Esophagus squamous epithelium (tissue), 4 donors: ENCODE data around the gene ITLN1.
"Not testable (repeated sequence)": the region's sequence is repeated elsewhere in the genome, so short reads cannot be mapped to it uniquely, and the experiment has no call there.

Source experiments
- CTCF ChIP-seq, 6 experiments: fragments of 450-650 bp in 4 of 6; fragments of 200-600 bp in 2 of 6; sonication (generic) in 2 of 6; IDR thresholded peaks; one replicate each; pipeline ENCODE4 v1.5.1; 2016 to 2019; ENCODE audit warnings: antibody characterized with exemption in 6 of 6, mild to moderate bottlenecking in 4 of 6, moderate library complexity in 4 of 6
- POLR2A ChIP-seq, 4 donors: fragments of 450-650 bp; IDR thresholded peaks; one replicate each; pipeline ENCODE4 v1.6.1; 2017; ENCODE audit warnings: antibody characterized with exemption in 4 of 4, mild to moderate bottlenecking in 4 of 4, moderate library complexity in 3 of 4

GRCh38 chr1:160913229-160913628, 28.2 kb upstream of the ITLN1 start:
- not testable (repeated sequence) for TF ChIP-seq CTCF, POLR2A (IDR thresholded peaks at IDR 0.05)
